RPMI8226 (cell line): ENCODE data around the gene ZNF362.

Experiments used
- DNase-seq: peaks from one replicate; pipeline ENCODE4 v3.0.0-alpha.2; 2015

The ZNF362 gene

GRCh38 chr1:33330361-33330890 lies 74.1 kb downstream of the ZNF362 start:
- no peak for DNase-seq

- DNase-seq: no peak
Observed at GRCh38 chr1:33330906-33331305, 74.6 kb downstream of the ZNF362 start.

- no peak for DNase-seq
Observed at GRCh38 chr1:33331444-33332356, 75.4 kb downstream of the ZNF362 start.

GRCh38 chr1:33332357-33332789 lies 76.1 kb downstream of the ZNF362 start:
- no peak for DNase-seq

GRCh38 chr1:33332881-33333280 lies 76.6 kb downstream of the ZNF362 start:
- DNase-seq: no peak

- DNase-seq: no peak
Observed at GRCh38 chr1:33334081-33334552, 77.8 kb downstream of the ZNF362 start.

GRCh38 chr1:33335020-33335419 lies 78.7 kb downstream of the ZNF362 start:
- no peak for DNase-seq

GRCh38 chr1:33336580-33336979 lies 80.3 kb downstream of the ZNF362 start:
- no peak for DNase-seq

GRCh38 chr1:33337441-33337840 lies 81.1 kb downstream of the ZNF362 start:
- DNase-seq: no peak

- DNase-seq: no peak
Observed at GRCh38 chr1:33338048-33338439, 81.8 kb downstream of the ZNF362 start.

- DNase-seq: no peak
Observed at GRCh38 chr1:33338440-33339211, 82.3 kb downstream of the ZNF362 start.

GRCh38 chr1:33339413-33339812 lies 83.1 kb downstream of the ZNF362 start:
- no peak for DNase-seq

- DNase-seq: no peak
Observed at GRCh38 chr1:33341190-33341589, 84.9 kb downstream of the ZNF362 start.

GRCh38 chr1:33342041-33342723 lies 85.9 kb downstream of the ZNF362 start:
- no peak for DNase-seq

- no peak for DNase-seq
Observed at GRCh38 chr1:33343539-33343938, 87.2 kb downstream of the ZNF362 start.

- DNase-seq: no peak
Observed at GRCh38 chr1:33344896-33345560, 88.7 kb downstream of the ZNF362 start.

GRCh38 chr1:33346533-33346926 lies 90.2 kb downstream of the ZNF362 start:
- no peak for DNase-seq

GRCh38 chr1:33346927-33347649 lies 90.8 kb downstream of the ZNF362 start:
- no peak for DNase-seq

- no peak for DNase-seq
Observed at GRCh38 chr1:33347650-33347992, 91.3 kb downstream of the ZNF362 start.

- no peak for DNase-seq
Observed at GRCh38 chr1:33348194-33348593, 91.9 kb downstream of the ZNF362 start.

GRCh38 chr1:33348676-33349080 lies 92.4 kb downstream of the ZNF362 start:
- no peak for DNase-seq
